HG03097 (cell line): ENCODE data around the gene MSX1.
A peak's percentile ranks its signal among the peaks of the same experiment; 100 is the strongest.
"Not testable (repeated sequence)": the region's sequence is repeated elsewhere in the genome, so short reads cannot be mapped to it uniquely, and the experiment has no call there.

Experiments used
- ATAC-seq: cut with Tn5 transposase; IDR thresholded peaks from one replicate; pipeline ENCODE4 v1.9.1; 2021; ENCODE audit not compliant: unreplicated experiment, low FRiP score

Gene MSX1

GRCh38 chr4:4859325-4859798 is at the start of gene MSX1:
Gene MSX1, plus strand, starts transcription at chr4:4859665. Its CDS starts 235 bp downstream, at chr4:4859900.
- ATAC-seq, result peak; percentile 89

DNA sequence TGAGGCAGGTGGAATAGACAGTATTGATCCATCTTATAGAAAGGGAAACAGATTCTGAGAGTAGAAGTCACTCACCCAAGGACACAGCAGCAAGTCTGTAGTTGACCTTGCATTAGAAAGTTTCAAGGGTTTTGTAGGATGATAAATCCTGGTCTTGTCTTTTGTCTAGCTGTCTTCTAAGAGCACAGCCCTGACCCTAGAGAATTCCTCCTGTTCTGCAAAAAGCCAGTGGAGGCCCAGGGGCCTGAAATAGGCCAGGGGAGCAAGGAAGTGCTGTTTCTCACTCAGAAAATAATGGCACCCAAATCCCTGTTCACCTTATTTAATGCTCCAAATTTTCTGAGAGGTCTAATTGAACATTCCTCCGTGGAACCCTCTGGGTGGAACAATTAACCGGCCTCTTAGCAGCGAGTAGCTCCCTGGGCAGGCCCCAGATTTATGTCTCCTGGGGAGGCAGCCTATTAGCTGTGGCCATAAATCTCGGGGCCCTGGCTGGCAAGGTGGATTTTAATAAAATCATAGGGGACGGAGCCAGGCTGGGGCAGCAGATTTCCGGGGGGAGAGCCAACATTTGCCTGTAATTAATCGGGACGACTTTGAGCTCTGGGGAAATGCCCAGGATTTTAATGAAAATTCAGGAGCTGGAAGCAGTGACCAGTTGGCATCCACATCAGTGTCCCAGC is 49.2 kb upstream of the MSX1 start:
- no peak for ATAC-seq

GRCh38 chr4:4810778-4811177 is 48.7 kb upstream of the MSX1 start:
- no peak for ATAC-seq

DNA sequence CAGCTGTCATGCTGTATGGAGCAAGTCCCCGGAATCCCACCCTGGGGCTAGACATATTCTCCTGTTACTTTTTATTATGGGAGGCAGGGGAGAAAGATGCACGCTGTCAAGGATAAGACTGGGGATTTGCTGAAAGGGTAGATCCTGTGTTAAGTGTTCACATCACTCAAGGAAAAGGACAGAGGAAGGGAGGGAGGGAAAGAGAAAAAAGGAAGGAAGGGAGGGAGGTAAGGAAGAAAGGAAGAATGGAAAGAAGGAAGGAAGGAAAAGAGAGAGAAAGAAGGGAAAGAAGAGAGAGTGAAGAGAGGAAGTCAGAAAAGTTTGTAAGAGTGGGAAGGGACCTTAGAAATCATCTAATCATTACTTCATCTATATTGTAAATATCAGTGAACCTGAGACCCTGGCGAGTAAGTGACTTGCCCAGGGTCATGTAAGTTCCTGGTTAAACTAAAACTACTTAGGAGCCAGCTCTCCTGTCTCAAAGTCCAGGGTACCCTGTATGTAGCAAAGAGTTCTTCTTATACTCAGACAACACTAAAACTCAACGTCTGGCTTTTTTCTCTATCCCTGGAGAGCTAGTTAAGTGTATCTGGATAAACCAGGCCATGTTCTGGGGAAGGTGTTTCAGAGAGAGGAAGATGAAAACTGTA is 47.2 kb upstream of the MSX1 start:
- ATAC-seq, result no peak

GRCh38 chr4:4818415-4819212 is 40.9 kb upstream of the MSX1 start:
- ATAC-seq, result no peak

DNA sequence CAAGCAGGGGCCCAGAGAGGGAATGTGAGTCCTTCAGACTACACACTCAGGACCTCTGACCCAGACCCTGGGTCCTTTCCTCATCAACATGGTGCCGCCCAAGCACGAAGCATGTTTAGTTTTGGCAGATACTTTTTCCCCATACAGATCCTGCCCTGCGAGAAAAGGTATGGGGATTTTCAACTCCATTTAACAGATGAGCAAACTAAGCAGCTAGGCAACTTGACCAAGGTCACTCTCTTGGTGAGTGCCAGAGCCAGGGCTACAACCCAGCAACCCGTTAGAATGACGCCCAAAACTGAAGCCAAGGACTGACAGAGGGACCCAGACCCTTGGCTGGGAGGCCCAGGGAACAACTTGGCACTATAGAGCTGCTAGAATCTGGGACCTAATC is 40.3 kb upstream of the MSX1 start:
- no peak for ATAC-seq

- no peak for ATAC-seq
Measured at GRCh38 chr4:4820261-4820660, 39.2 kb upstream of the MSX1 start.

DNA sequence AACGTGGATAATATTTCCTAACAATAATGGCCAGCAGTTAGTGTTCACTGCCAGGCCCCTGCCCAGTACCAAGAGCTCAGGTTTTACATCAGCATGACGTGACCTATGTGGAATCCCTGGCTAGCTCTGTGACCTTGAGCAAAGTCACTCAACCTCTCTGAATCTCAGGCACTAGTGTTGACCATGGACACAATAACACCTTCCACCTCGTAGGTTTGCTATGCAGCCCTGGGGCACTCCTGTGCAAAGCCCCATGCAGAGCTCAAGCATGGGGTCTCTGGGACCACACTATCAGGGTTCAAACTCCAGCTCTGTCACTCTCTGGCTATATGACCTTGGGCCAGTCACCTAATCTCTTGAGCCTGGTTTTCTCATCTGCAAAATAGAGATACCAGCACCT is 38.7 kb upstream of the MSX1 start:
- ATAC-seq, result no peak

DNA sequence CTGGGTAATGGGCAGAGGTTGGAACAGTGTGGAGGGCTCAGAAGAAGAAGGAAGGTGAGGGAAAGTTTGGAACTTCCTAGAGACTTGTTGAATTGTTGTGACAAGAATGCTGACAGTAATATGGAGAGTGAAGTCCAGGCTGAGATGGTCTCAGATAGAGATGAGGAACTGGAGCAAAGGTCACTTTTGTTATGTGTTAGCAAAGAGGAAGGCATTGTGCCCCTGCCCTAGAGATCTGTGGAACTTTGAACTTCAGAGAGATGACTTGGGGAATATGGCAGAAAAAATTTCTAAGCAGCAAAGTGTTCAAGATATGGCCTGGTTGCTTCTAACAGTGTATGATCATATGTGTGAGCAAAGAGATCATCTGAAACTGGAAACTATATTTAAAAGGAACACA is 37.9 kb upstream of the MSX1 start:
- no peak for ATAC-seq

DNA sequence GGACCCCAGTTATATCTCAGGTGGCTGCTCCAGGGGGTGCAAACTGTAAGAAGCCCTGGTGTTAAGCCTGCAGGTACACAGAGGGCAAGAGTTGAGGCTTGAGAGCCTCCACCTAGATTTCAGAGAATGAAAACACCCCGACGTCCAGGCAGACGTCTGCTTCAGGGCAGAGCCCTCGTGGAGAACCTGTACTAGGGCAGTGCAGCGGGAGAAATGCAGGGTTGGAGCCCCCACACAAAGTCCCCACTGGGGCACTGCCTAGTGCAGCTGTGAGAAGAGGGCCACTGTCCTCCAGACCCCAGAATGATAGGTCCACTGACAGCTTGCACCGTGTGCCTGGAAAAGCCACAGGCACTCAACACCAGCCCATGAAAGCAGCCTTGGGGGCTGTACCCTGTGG is 37.2 kb upstream of the MSX1 start:
- not testable (repeated sequence) for ATAC-seq

- ATAC-seq, result no peak
Measured at GRCh38 chr4:4823621-4824162, 35.8 kb upstream of the MSX1 start.

DNA sequence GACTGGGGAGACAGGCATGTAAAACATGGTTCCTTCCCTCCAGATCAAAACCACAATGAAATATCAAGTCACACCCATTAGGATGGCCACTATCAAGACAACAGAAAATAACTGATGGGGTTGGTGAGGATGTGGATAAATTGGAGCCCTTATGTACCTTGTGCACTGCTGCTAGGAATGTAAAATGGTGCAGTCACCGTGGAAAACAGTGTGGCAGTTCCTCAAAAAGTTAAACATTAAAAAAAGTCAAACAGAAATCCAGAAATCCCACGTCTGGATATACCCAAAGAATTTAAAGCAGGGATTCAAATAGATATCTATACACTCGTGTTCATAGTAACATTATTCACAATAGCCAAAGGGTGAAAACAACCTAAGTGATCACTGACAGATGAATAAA is 35.2 kb upstream of the MSX1 start:
- ATAC-seq, result no peak

- no peak for ATAC-seq
Measured at GRCh38 chr4:4825431-4825830, 34.0 kb upstream of the MSX1 start.

DNA sequence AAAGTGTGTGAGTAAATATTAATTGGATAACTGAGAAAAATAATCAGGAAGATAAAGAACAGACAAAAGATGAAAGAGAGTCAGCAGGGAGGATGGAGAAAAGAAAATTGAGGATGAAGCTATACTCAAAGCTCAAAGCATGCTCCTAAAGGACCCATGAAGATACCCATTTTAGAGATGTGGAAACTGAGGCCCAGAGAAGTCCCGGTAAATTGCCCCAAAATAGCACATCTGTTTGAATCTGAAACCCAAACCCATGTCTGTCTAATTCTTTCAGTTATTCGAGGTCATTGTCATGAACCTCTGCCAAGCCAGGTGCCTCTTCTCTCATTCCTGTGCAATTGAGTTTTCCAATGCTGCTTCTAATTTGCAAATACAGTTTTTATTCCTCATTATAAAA is 29.6 kb upstream of the MSX1 start:
- no peak for ATAC-seq

DNA sequence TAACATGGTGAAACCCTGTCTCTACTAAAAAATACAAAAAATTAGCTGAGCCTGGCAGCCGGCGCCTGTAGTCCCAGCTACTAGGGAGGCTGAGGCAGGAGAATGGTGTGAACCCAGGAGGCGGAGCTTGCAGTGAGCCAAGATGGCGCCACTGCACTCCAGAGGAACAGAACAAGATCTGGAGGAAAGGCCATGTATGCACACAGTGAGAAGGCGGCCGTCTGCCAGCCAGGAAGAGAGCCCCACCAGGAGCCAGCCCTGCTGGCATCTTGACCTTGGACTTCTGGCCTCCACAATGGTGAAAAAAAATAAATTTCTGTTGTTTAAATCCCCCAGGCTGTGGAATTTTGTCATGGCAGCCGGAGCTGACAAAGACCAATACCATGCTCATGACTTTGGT is 28.2 kb upstream of the MSX1 start:
- no peak for ATAC-seq

DNA sequence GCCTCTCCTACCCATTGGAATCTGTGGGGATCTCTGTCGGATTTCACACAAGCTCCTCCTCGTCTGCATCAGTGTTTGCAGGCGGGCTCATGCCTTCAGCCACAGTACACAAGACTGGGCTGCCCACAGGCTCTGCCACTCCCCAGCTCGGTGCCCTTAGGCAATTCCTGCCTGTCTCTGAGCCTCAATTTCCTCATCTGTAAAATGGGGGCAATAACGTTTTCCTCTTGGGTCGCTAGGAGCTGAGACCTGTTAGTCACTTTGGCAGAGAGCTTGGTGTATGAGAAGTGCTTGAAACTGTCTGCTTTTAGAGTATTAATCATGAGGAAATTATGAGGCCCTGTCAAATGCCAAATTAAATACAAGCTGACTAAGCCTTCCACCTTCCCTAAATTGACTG is 27.6 kb upstream of the MSX1 start:
- no peak for ATAC-seq

DNA sequence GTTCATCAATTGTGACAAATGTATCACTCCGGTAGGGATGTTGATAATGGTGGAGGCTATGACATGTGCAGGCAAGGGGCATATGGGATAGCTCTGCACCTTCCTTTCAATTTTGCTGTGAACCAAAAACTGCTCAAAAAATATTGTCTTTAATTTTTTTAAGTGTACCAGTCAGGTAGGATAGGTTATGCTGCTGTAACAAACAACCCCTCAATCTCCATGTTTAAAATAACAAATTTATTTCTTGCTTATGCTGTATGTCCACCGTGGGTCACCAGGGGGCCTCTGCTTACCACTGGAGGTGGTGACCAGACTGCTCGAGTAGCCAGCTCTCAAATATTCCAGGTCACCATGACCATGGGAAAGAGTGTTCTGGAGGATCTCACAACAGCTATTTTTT is 23.4 kb upstream of the MSX1 start:
- ATAC-seq, result no peak

DNA sequence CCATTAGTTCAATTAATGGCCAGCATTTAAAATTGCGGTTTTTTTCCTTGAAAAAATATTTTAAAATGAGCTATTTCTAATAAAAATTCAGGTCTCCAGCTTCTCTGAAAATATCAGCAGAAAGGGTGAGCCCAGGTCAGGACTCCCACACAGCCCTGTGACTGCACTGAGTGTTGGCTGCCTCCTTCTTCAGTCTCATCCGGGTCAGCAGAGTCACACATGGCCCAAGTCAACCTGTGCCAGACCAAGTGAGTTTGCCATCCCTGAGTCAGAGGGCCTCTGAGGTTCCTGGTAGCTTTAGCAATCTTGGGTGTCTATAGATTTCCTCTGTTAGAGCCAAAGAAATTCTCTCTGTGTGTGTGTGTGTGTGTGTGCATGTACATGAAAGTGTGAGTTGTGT is 22.1 kb upstream of the MSX1 start:
- no peak for ATAC-seq

GRCh38 chr4:4838051-4838935 is 21.2 kb upstream of the MSX1 start:
- ATAC-seq, result no peak
